Panc1 (cell line): ENCODE results near the gene ITK. TPM values are rescaled to one million over a fixed set of nuclear protein-coding genes. Genes with fewer than 3 reads are reported as not detected.

ENCODE experiments used
- ATAC-seq: fragments of 200-7000 bp; cut with Tn5 transposase; 2 replicates; pipeline ENCODE4 v1.9.1; 2020; ENCODE audit warnings: mild to moderate bottlenecking, moderate library complexity
- BruUV-seq: library from RNA; stranded (reverse); fragments of 400-500 nt; replicated peaks from 2 replicates; lab custom pipeline; 2021; lab: Mats Ljungman, UMichigan
- CTCF ChIA-PET: fragments of 300-600 bp; sonication (Branson Sonifier 250); formaldehyde crosslinking; loops from one replicate; lab custom pipeline; 2022; ENCODE audit warnings: antibody characterized with exemption; lab: Charles Lee
- POLR2A ChIA-PET: fragments of 300-600 bp; sonication (Branson Sonifier 250); formaldehyde crosslinking; loops from one replicate; lab custom pipeline; 2022; ENCODE audit warnings: antibody characterized with exemption; lab: Charles Lee
- DNase-seq: peaks from one replicate; pipeline ENCODE4 v3.0.0-alpha.2; 2010; ENCODE audit warnings: low read depth, low spot score
- H3K27ac ChIP-seq: 2 replicates; pipeline ENCODE4 v1.5.1; 2011; ENCODE audit warnings: mild to moderate bottlenecking, low read length, inconsistent platforms
- H3K27me3 ChIP-seq: fragments of 200-500 bp; sonication (Bioruptor generic); 2 replicates; pipeline ENCODE4 v1.6.0; 2014; ENCODE audit warnings: low read length, inconsistent platforms; ENCODE audit not compliant: control insufficient read depth, insufficient read depth
- H3K36me3 ChIP-seq: fragments of 200-500 bp; sonication (Bioruptor generic); 2 replicates; pipeline ENCODE4 v1.5.1; 2014; ENCODE audit warnings: inconsistent platforms, mild to moderate bottlenecking, low read length, moderate library complexity; ENCODE audit not compliant: control insufficient read depth, insufficient read depth
- H3K4me1 ChIP-seq: 2 replicates; pipeline ENCODE4 v1.5.1; 2011; ENCODE audit warnings: inconsistent platforms, mild to moderate bottlenecking, low read length, moderate library complexity; ENCODE audit not compliant: control insufficient read depth, insufficient read depth
- H3K4me3 ChIP-seq, 2 experiments: 2 replicates each; pipeline ENCODE4 v1.5.1; 2011 to 2012; ENCODE audit warnings: low read depth in 2 of 2, low read length in 2 of 2, mild to moderate bottlenecking in 2 of 2, inconsistent platforms in 1 of 2, moderate library complexity in 1 of 2
- H3K9me3 ChIP-seq: fragments of 200-500 bp; sonication (Bioruptor generic); 2 replicates; pipeline ENCODE4 v1.5.1; 2014; ENCODE audit warnings: low read depth, mild to moderate bottlenecking, inconsistent platforms, low read length, moderate library complexity; ENCODE audit not compliant: control insufficient read depth, insufficient read depth
- CTCF ChIP-seq: fragments of 450-650 bp; IDR thresholded peaks from 2 replicates; pipeline ENCODE4 v1.5.1; 2017; ENCODE audit warnings: mild to moderate bottlenecking
- POLR2AphosphoS5 ChIP-seq: IDR thresholded peaks from 2 replicates; pipeline ENCODE4 v1.6.1; 2012; ENCODE audit warnings: mild to moderate bottlenecking, low read depth, low read length, moderate library complexity
- REST ChIP-seq, 2 experiments: IDR thresholded peaks; 2 replicates each; pipeline ENCODE4 v1.6.1; 2011 to 2012; ENCODE audit warnings: low read depth in 2 of 2, control low read depth in 1 of 2, low read length in 1 of 2, mild to moderate bottlenecking in 1 of 2, moderate library complexity in 1 of 2; ENCODE audit not compliant: insufficient read depth in 1 of 2
- SIN3A ChIP-seq: IDR thresholded peaks from 2 replicates; pipeline ENCODE4 v1.6.1; 2012; ENCODE audit warnings: low read depth, mild to moderate bottlenecking, low read length, moderate library complexity, borderline replicate concordance; ENCODE audit not compliant: insufficient read depth
- TCF7L2 ChIP-seq: IDR thresholded peaks from 2 replicates; pipeline ENCODE4 v1.6.1; 2011; ENCODE audit warnings: mild to moderate bottlenecking, low read depth, low read length, inconsistent platforms
- in situ Hi-C: cut with HindIII; loops from 2 replicates; pipeline ENCODE4 v1.10.0; 2016; ENCODE audit warnings: low sequenced_read_pairs, low pct_unique_long_range_greater_than_20kb
- intact Hi-C: fragments of 100-400 bp; cut with micrococcal nuclease; formaldehyde crosslinking; loops from one replicate; pipeline ENCODE4 v1.10.0; 2022; ENCODE audit not compliant: unreplicated experiment
- total RNA-seq: library from RNA; stranded (reverse); gene quantifications from one replicate; pipeline ENCODE4 v1.2.1, GENCODE V29; 2021; ENCODE audit not compliant: unreplicated experiment

The ITK gene
- total RNA-seq, 1 experiment from 2014 or later, result 0.26 TPM

GRCh38 chr5:157283434-157283833, 102.8 kb downstream of the ITK start:
- Histone ChIP-seq H3K27ac (no peak overlapping the region), H3K4me3 (no peak overlapping the region), H3K36me3 (no peaks in the 10 kb centered on the region), H3K9me3 (no peaks in the 10 kb centered on the region), H3K27me3 (peaks cover 10% of the 10 kb centered on the region), H3K4me1 (no peaks in the 10 kb centered on the region)
- ChIA-PET POLR2A (no interaction called here), CTCF (no interaction called here)
- intact Hi-C loops (no loop called here), in situ Hi-C loops (no loop called here)
- DNase-seq (no peak), ATAC-seq (no peak)
- no peak for TF ChIP-seq REST (IDR thresholded peaks at IDR 0.05; ENCODE audit: insufficient read depth in 1 of 2, low read depth in 2 of 2, low read length in 1 of 2)
- TF ChIP-seq SIN3A, result no peak
- TF ChIP-seq POLR2AphosphoS5, result no peak
- TF ChIP-seq CTCF, result no peak
- TF ChIP-seq TCF7L2, result no peak
- BruUV-seq, result no TSS peak

GRCh38 chr5:157284458-157285212, 104.0 kb downstream of the ITK start:
- POLR2A ChIA-PET, result no interaction called here
- no peak for DNase-seq
- ATAC-seq, result no peak
- Histone ChIP-seq H3K9me3 (no peaks in the 10 kb centered on the region), H3K27ac (no peak overlapping the region), H3K36me3 (no peaks in the 10 kb centered on the region), H3K4me3 (no peak overlapping the region), H3K4me1 (no peaks in the 10 kb centered on the region), H3K27me3 (peaks cover 7% of the 10 kb centered on the region)
- in situ Hi-C loops, result no loop called here
- intact Hi-C loops, result no loop called here
- CTCF ChIA-PET, result no interaction called here
- no TSS peak for BruUV-seq
- TF ChIP-seq POLR2AphosphoS5, result no peak
- TF ChIP-seq TCF7L2, result no peak
- no peak for TF ChIP-seq SIN3A
- TF ChIP-seq CTCF, result no peak
- no peak for TF ChIP-seq REST (IDR thresholded peaks at IDR 0.05; ENCODE audit: insufficient read depth in 1 of 2, low read depth in 2 of 2, low read length in 1 of 2)
